Choroid plexus epithelial cell (primary cell): Measurements from ENCODE around the gene CPT1A.

Experiments used
- DNase-seq: peaks from one replicate; pipeline ENCODE4 v3.0.0-alpha.2; 2010; ENCODE audit warnings: low read depth
- H3K4me3 ChIP-seq: 2 replicates; pipeline ENCODE4 v1.5.1; 2011; ENCODE audit warnings: low read depth, mild to moderate bottlenecking, control low read depth, low read length, moderate library complexity
- TF ChIP-seq, protein P1 (sequence below): conservative IDR thresholded peaks from 2 replicates; pipeline ENCODE4 v1.5.1; 2011; ENCODE audit warnings: low read depth, mild to moderate bottlenecking, control low read depth, inconsistent platforms, low read length, moderate library complexity

CPT1A gene

DNA sequence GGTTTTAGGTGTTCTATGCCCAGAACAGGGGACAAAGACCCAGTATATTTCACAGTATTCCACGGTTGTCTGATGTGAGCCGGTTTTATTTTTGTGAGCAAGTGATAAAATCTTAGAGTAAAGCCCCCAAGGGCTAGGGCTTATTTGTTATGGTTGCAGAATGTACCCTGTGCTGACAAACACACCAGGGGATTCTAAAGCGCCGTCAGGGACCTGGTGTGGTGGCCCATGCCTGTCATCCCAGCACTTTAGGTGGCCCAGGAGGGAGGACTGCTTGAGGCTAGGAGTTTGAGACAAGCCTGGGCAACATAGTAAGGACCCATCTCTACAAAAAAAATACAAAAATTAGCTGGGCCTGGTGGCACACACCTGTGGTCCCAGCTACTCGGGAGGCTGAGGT lies 39.1 kb upstream of the CPT1A start:
- no peak overlapping the region for H3K4me3 ChIP-seq
- DNase-seq = no peak
- TF ChIP-seq, protein P1, sequence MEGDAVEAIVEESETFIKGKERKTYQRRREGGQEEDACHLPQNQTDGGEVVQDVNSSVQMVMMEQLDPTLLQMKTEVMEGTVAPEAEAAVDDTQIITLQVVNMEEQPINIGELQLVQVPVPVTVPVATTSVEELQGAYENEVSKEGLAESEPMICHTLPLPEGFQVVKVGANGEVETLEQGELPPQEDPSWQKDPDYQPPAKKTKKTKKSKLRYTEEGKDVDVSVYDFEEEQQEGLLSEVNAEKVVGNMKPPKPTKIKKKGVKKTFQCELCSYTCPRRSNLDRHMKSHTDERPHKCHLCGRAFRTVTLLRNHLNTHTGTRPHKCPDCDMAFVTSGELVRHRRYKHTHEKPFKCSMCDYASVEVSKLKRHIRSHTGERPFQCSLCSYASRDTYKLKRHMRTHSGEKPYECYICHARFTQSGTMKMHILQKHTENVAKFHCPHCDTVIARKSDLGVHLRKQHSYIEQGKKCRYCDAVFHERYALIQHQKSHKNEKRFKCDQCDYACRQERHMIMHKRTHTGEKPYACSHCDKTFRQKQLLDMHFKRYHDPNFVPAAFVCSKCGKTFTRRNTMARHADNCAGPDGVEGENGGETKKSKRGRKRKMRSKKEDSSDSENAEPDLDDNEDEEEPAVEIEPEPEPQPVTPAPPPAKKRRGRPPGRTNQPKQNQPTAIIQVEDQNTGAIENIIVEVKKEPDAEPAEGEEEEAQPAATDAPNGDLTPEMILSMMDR = no peak

DNA sequence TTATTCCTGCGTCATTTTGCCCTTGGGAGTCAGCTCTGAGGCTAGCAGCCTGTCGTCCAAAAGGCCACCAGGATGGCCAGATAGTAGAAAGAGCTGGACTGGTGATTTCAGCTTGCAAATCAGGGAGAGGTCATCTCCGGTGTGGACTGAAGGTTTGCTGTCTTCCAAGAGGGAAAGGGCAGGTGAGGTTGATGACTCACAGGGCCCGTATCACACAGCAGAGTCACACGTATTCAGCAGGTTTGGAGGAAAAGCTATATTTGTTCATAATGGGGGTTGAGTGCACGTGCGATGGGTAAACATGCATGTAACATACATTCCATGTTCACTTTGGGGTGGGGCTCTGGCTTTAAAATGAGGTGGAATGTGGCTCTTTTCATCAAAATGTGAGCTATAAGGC lies 36.3 kb upstream of the CPT1A start:
- TF ChIP-seq, protein P1 = no peak
- H3K4me3 ChIP-seq = no peak overlapping the region
- no peak for DNase-seq

DNA sequence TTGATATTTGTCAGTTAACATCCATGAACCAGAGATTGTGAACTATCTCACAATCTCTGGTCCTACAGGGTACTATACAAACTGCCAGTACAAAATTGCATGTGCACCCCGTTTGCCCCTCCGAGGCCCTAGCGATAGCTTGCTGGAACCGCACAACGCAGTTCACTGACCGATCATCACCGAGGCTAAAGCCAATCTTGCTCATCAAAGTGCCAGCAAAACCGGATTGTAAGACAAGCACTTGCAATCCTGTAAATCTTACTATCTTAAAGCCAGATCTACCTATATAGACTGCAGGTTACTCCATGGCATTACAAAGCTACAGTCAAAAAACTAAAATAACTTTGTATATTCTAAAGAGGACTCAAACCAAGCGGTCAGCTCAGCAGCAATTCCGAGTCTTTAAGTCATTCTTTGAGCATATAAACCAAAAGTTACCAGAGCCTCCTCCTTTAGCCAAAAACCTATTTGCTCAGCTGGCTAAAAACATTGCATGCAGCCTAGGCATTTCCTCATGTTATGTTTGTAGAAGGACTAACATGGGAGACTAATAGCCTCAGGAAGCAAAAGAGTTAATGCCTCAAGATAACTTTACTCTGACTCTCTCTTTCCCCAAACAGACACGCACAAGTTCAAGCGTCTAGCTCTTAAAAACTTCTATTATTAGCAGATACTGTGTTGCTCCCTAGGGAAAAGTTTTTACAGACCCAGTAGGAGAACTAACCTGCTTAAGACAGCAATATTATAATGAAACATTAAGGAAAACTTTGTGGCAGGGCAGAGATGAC lies 30.7 kb upstream of the CPT1A start:
- H3K4me3 ChIP-seq = no peak overlapping the region
- TF ChIP-seq, protein P1 = no peak

DNA sequence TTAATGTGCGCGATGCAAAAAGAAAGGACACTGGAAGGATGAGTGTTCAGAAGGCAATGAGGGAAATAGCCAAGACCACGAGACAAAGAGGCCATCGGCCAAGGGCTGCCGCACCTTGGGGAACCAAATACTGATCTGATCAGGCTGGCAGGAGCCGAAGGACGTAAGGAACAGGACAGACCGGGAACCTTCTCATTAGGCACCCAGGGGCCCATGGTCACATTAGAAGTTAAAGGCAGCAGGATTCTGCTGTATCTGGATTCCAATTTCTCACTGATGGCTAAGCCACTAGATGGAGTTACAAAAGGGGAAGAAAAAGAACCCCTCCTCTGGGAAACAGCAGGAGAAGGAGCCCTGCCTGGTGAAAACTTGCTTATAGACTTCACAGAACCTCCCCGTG lies 28.8 kb upstream of the CPT1A start:
- TF ChIP-seq, protein P1 = peak; percentile 22
- DNase-seq = no peak
- H3K4me3 ChIP-seq = peak overlapping the region; percentile 52

More for the DNA sequence above, 30.7 kb upstream of the CPT1A start:
- peak; percentile 50 for DNase-seq

DNA sequence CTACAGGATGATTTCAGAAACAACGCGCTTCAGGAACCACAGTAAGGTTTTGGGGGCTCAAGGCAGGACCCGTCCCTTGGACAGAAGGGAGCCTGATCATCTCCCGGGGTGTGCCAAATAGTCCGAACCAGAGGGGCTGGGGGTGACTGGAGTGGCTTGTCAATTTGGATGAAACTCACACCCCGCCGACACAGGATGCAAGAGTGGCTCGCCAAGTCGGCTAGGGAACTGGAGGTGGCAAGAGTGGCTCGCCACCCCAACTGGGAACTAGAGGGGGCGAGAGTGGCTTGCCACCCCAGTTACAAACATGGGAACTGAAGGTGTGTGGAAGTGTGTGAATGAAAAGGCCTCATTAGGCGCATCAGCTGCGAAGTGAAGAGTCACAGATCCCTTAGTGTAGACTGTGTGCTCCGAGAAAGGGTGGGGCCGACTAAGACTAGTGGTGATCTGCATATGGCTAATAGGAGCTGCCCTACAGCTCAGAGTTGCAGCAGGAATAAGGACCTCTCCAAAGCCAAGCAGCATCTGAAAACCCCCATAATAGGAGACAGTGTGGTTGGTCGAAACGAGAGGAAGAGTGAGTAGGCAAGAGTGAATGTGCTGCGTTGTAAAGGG lies 26.6 kb upstream of the CPT1A start:
- no peak overlapping the region for H3K4me3 ChIP-seq
- DNase-seq = no peak
- TF ChIP-seq, protein P1 = no peak

DNA sequence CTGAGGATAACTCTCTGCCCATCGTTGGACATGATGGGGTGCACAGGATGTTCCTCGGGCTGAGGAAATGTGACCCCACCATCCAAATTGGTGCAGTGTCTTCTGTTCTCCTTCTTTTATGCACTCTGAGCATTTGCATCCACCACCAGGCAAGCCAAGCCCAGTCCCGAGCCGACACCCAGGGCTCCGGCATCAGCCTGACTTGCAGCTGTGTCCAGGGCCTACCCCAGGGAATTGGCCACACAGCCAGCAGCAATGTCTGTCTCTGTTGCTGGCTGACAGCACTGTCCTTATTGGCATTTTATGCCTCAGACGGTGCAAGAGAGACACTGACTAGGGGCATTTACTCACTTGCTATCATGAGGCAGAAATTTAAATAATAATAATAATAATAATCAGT lies 25.4 kb upstream of the CPT1A start:
- no peak overlapping the region for H3K4me3 ChIP-seq
- DNase-seq = no peak
- TF ChIP-seq, protein P1 = no peak

DNA sequence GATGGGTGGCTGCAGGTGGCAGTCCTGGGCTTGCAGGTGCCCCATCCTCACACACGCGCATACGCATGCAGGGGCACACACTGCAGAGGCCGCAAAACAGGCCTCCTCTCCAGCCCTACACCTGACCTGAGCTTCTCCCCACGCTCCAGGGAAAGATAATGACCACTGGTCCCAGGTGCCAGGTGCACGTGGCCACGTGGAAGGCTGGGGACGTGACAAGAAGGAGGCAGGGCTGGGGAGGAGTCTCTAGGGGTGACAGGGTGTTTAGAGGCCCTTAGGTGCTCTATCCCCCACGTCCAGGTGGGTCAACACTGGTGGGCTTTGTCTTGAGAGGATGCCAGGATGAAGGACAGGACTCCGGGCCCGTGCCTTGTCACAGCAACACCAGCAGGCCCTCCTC lies 23.5 kb upstream of the CPT1A start:
- DNase-seq = no peak
- no peak overlapping the region for H3K4me3 ChIP-seq
- TF ChIP-seq, protein P1 = no peak
